ENCODE measurements around the gene YIPF7.

The YIPF7 gene

DNA sequence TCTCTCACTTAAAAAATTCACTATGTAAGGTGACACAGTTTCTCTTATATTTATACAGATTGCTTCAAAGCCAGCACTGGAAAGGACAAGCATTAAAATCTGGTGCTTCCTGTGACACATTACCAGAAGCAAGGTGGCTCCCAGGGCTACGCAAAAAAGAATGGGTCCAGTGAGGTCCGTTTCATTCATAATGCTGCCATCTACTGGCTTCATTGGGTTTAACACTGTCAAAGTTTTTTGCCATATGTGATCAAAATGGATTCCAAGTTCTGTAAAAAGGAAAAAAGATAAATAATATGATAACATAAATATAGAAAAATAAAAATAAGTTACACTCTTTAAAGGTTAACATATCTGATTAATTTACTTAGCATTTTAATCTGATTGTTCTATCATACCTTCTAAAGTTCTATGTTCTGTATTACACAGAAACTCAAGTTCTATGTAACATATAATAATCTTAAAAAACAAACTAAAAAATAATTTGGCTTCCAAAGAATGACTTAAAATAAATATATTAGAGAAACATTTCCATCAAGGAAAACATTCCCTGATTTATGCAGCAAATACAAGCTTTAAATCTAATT lies 22.1 kb downstream of the YIPF7 start:
- in situ Hi-C loops (cut with MboI; ENCODE audit: low sequenced_read_pairs): no loop called here

DNA sequence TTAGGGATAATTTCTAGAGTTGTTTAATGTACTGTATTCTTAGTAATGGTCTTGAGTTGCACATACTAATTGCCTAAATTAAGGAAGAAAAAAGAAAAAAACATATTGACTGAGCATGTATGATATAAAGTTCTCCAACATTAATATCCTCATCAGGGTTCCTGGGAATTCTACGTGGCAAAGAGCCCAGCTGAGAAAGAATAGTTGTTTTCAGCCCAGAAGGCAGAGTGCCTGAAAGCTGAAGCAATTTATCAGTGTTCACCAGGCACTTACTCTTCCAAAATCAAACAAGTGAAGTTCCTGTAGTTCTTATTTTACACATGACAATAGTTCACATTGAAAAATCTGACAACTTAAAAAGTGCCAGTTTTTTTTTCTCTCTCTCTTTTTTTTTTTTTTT lies 27.7 kb downstream of the YIPF7 start:
- in situ Hi-C loops (cut with MboI; ENCODE audit: low sequenced_read_pairs): no loop called here

GRCh38 chr4:44616621-44617020 lies 34.8 kb downstream of the YIPF7 start:
- in situ Hi-C loops (cut with MboI; ENCODE audit: low sequenced_read_pairs): no loop called here

- in situ Hi-C loops (cut with MboI; ENCODE audit: low sequenced_read_pairs): no loop called here
Observed at GRCh38 chr4:44583393-44583792, 68.0 kb downstream of the YIPF7 start.

DNA sequence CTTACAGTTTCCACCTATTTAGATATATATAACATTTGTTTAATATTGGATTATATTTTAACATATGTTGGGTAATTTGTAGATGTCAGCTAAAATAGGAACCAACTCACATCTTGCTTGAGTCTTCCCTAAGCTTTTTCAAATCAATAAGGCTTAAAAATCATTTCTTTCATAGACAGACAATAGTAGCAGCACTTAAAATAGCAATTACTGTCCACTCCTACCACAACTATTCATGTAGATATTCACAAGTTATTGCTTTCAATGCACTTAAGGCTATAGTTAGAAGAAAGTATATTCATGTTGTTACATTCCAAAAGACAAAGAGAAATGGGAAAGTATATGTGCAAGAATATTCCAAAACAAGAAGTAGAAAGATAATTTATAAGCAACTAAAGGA lies 71.2 kb downstream of the YIPF7 start:
- in situ Hi-C loops (cut with MboI; ENCODE audit: low sequenced_read_pairs): no loop called here

- in situ Hi-C loops (cut with MboI; ENCODE audit: low sequenced_read_pairs): no loop called here
Observed at GRCh38 chr4:44578954-44579353, 72.5 kb downstream of the YIPF7 start.

Data from hTERT RPE-1 (cell line).